ENCODE data around the gene FOCAD.

DNA sequence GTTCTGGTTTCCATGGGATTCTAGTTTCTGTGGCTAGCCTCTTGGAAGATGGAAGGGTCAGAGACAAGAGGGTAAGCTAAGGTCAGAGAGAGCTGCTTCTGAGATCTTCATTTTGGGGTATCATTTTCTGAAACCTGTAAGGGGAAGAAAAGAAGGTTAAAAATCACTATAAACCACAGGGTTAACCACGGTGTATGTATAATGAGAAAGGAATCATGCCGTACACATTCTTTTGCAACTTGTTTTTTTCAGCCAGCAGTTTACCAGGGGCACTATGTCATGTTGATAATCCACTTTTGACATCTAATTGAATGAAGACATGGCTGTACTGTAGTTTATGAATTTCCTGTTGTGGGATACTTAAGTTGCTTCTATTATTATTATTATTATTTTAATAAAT, 164.4 kb downstream of the FOCAD start:
- TF ChIP-seq EZH2 (IDR thresholded peaks at IDR 0.05; ENCODE audit: borderline replicate concordance, insufficient read depth, low read depth, low read length, poor library complexity, severe bottlenecking): no peak
- no peak for TF ChIP-seq CTCF (IDR thresholded peaks at IDR 0.05)
